ENCODE data around the gene SLC17A8.

GRCh38 chr12:100445081-100445481 lies 88.2 kb downstream of the SLC17A8 start:
- TF ChIP-seq CTCF (IDR thresholded peaks at IDR 0.05; ENCODE audit: insufficient read depth, low read depth, low read length) (no peak), EZH2 (IDR thresholded peaks at IDR 0.05; ENCODE audit: insufficient read depth, low read length) (no peak)

Data from astrocyte (in vitro differentiated cells and primary cell).